A549 (cell line): Measurements from ENCODE around the gene POU1F1.

Experiments
- BHLHE40 ChIP-seq: IDR thresholded peaks from 2 replicates; pipeline ENCODE4 v1.6.1; 2012; ENCODE audit warnings: low read depth, low read length, inconsistent platforms
- CEBPB ChIP-seq, 2 experiments: fragments of >200 bp in 1 of 2; sonication (Bioruptor Twin) in 1 of 2; formaldehyde crosslinking in 1 of 2; IDR thresholded peaks; 2 replicates each; pipeline ENCODE4 v1.6.1; 2012 to 2016
- CHD2 ChIP-seq: fragments of 150-350 bp; IDR thresholded peaks from 2 replicates; pipeline ENCODE4 v1.6.1; 2014; ENCODE audit warnings: low read length; ENCODE audit not compliant: partially characterized antibody
- CTCF ChIP-seq: fragments of >200 bp; sonication (Bioruptor Twin); formaldehyde crosslinking; IDR thresholded peaks from 3 replicates; pipeline ENCODE4 v1.5.1; 2016
- EP300 ChIP-seq, 2 experiments: fragments of >200 bp; sonication (Bioruptor Twin); formaldehyde crosslinking; IDR thresholded peaks; 2 replicates in 1 of 2; 3 replicates in 1 of 2; pipeline ENCODE4 v1.6.1; 2016 to 2017
- HMGXB4 ChIP-seq: fragments of 250-450 bp; sonication (Bioruptor Pico); IDR thresholded peaks from 2 replicates; pipeline ENCODE4 v1.5.0; 2021; ENCODE audit warnings: mild to moderate bottlenecking, moderate library complexity, borderline replicate concordance
- MAX ChIP-seq: IDR thresholded peaks from 2 replicates; pipeline ENCODE4 v1.6.1; 2012
- POLR2A ChIP-seq: IDR thresholded peaks from 2 replicates; pipeline ENCODE4 v1.6.1; 2012; ENCODE audit warnings: mild to moderate bottlenecking, low read length
- RCOR1 ChIP-seq: fragments of 150-350 bp; IDR thresholded peaks from 2 replicates; pipeline ENCODE4 v1.6.1; 2014; ENCODE audit warnings: antibody characterized with exemption, low read length, low read depth
- RNF2 ChIP-seq: fragments of 200-600 bp; sonication (generic); IDR thresholded peaks from 2 replicates; pipeline ENCODE4 v1.6.1; 2016; ENCODE audit warnings: low read depth, mild to moderate bottlenecking, antibody characterized with exemption, moderate library complexity, borderline replicate concordance

GRCh38 chr3:87267953-87268645, 8.3 kb downstream of the POU1F1 start:
- no peak for TF ChIP-seq RNF2
- TF ChIP-seq RCOR1 = no peak
- no peak for TF ChIP-seq POLR2A
- no peak for TF ChIP-seq MAX
- TF ChIP-seq EP300 (IDR thresholded peaks at IDR 0.05) = no peak
- no peak for TF ChIP-seq CEBPB (IDR thresholded peaks at IDR 0.05)
- no peak for TF ChIP-seq CTCF
- TF ChIP-seq CHD2 = no peak
- TF ChIP-seq HMGXB4 = no peak
- no peak for TF ChIP-seq BHLHE40
